ENCODE data around the gene FRMD4A. TPM values are rescaled to one million over a fixed set of nuclear protein-coding genes. Genes with fewer than 3 reads are reported as not detected.
"Not testable (repeated sequence)": the region's sequence is repeated elsewhere in the genome, so short reads cannot be mapped to it uniquely, and the experiment has no call there.

The FRMD4A gene
- total RNA-seq, 4 donors from 2014 or later, result 4.0 to 12.7 (median 5.6) TPM

GRCh38 chr10:14220026-14220425 is 110.7 kb downstream of the FRMD4A start:
- no peaks in the 10 kb centered on the region for H3K4me1 ChIP-seq
- intact Hi-C loops (cut with DNase I; ENCODE audit: low total_unique reads), result no loop called here
- WGBS, 2 donors (ENCODE audit: low coverage in 1 of 2), result 73 to 80% methylated on average over 3 to 7 of the region's 7 CpGs
- H3K27ac ChIP-seq, result no peak overlapping the region
- no peaks in the 10 kb centered on the region for H3K9me3 ChIP-seq
- in situ Hi-C loops (cut with MboI; ENCODE audit: low pct_ligation_motif_present in 1 of 4, low pct_unique_long_range_greater_than_20kb in 1 of 4, low sequenced_read_pairs in 3 of 4), result loop anchor here in 1 of 4 donors (25.0 kb wide), 2 partner anchors 242 to 592 kb away; no protein-coding TSS in a partner anchor
- no peaks in the 10 kb centered on the region for H3K36me3 ChIP-seq
- no peak for DNase-seq
- TF ChIP-seq EP300 (IDR thresholded peaks at IDR 0.05; ENCODE audit: low read depth), result no peak
- no peaks in the 10 kb centered on the region for H3K27me3 ChIP-seq
- H3K4me3 ChIP-seq, result no peak overlapping the region

- DNase-seq, result no peak
- H3K4me1 ChIP-seq, result no peaks in the 10 kb centered on the region
- no peak for TF ChIP-seq POLR2A (IDR thresholded peaks at IDR 0.05)
- TF ChIP-seq CTCF (IDR thresholded peaks at IDR 0.05), result no peak
- no peak overlapping the region for H3K27ac ChIP-seq
- H3K36me3 ChIP-seq, result no peaks in the 10 kb centered on the region
- no peaks in the 10 kb centered on the region for H3K27me3 ChIP-seq
- in situ Hi-C loops (cut with MboI; ENCODE audit: low pct_ligation_motif_present in 1 of 4, low pct_unique_long_range_greater_than_20kb in 1 of 4, low sequenced_read_pairs in 3 of 4), result loop anchor here in 1 of 4 donors (25.0 kb wide), 2 partner anchors 243 to 593 kb away; no protein-coding TSS in a partner anchor
- H3K4me3 ChIP-seq, result no peak overlapping the region
- H3K9me3 ChIP-seq, result no peaks in the 10 kb centered on the region
- intact Hi-C loops (cut with DNase I; ENCODE audit: low total_unique reads), result no loop called here
- WGBS, 2 donors (ENCODE audit: low coverage in 1 of 2), result 75 to 90% methylated on average over 1 to 5 of the region's 5 CpGs
These were observed 111.3 kb downstream of the FRMD4A start for GRCh38 chr10:14219411-14219810.

GRCh38 chr10:14215641-14216040 is 115.1 kb downstream of the FRMD4A start:
- intact Hi-C loops (cut with DNase I; ENCODE audit: low total_unique reads), result no loop called here
- H3K36me3 ChIP-seq, result no peaks in the 10 kb centered on the region
- DNase-seq, result no peak
- H3K27me3 ChIP-seq, result no peaks in the 10 kb centered on the region
- H3K9me3 ChIP-seq, result no peaks in the 10 kb centered on the region
- H3K4me3 ChIP-seq, result no peak overlapping the region
- TF ChIP-seq POLR2AphosphoS5 (IDR thresholded peaks at IDR 0.05) (no peak), POLR2A (IDR thresholded peaks at IDR 0.05) (no peak), CTCF (IDR thresholded peaks at IDR 0.05) (no peak), EP300 (IDR thresholded peaks at IDR 0.05; ENCODE audit: low read depth) (no peak)
- in situ Hi-C loops (cut with MboI; ENCODE audit: low pct_ligation_motif_present in 1 of 4, low pct_unique_long_range_greater_than_20kb in 1 of 4, low sequenced_read_pairs in 3 of 4), result loop anchor here in 1 of 4 donors (25.0 kb wide), 2 partner anchors 247 to 597 kb away; no protein-coding TSS in a partner anchor
- no peak overlapping the region for H3K27ac ChIP-seq
- 58 to 75% methylated on average over 2 to 7 of the region's 7 CpGs for WGBS, 2 donors (ENCODE audit: low coverage in 1 of 2)
- H3K4me1 ChIP-seq, result no peaks in the 10 kb centered on the region

GRCh38 chr10:14213703-14214102 is 117.0 kb downstream of the FRMD4A start:
- in situ Hi-C loops (cut with MboI; ENCODE audit: low pct_ligation_motif_present in 1 of 4, low pct_unique_long_range_greater_than_20kb in 1 of 4, low sequenced_read_pairs in 3 of 4), result loop anchor here in 1 of 4 donors (25.0 kb wide), 2 partner anchors 249 to 599 kb away; no protein-coding TSS in a partner anchor
- DNase-seq; H3K36me3 ChIP-seq; H3K4me3 ChIP-seq; H3K9me3 ChIP-seq; H3K27ac ChIP-seq; intact Hi-C loops (cut with DNase I; ENCODE audit: low total_unique reads); H3K4me1 ChIP-seq; H3K27me3 ChIP-seq: not testable (repeated sequence)
- 72 to 76% methylated on average over 6 to 7 of the region's 7 CpGs for WGBS, 2 donors (ENCODE audit: low coverage in 1 of 2)

GRCh38 chr10:14211610-14212009 is 119.1 kb downstream of the FRMD4A start:
- H3K27me3 ChIP-seq, result no peaks in the 10 kb centered on the region
- in situ Hi-C loops (cut with MboI; ENCODE audit: low pct_ligation_motif_present in 1 of 4, low pct_unique_long_range_greater_than_20kb in 1 of 4, low sequenced_read_pairs in 3 of 4), result loop anchor here in 1 of 4 donors (25.0 kb wide), 2 partner anchors 251 to 601 kb away; no protein-coding TSS in a partner anchor
- intact Hi-C loops (cut with DNase I; ENCODE audit: low total_unique reads), result no loop called here
- no peaks in the 10 kb centered on the region for H3K4me1 ChIP-seq
- WGBS, 2 donors (ENCODE audit: low coverage in 1 of 2), result 64 to 71% methylated on average over 4 of the region's 4 CpGs
- no peak for DNase-seq
- no peaks in the 10 kb centered on the region for H3K9me3 ChIP-seq
- no peaks in the 10 kb centered on the region for H3K36me3 ChIP-seq
- H3K27ac ChIP-seq, result no peak overlapping the region
- H3K4me3 ChIP-seq, result no peak overlapping the region
- TF ChIP-seq POLR2AphosphoS5 (IDR thresholded peaks at IDR 0.05), result no peak
- TF ChIP-seq CTCF (IDR thresholded peaks at IDR 0.05), result no peak
- no peak for TF ChIP-seq POLR2A (IDR thresholded peaks at IDR 0.05)
- TF ChIP-seq EP300 (IDR thresholded peaks at IDR 0.05; ENCODE audit: low read depth), result no peak
